Stomach (tissue), 9 donors: ENCODE data around the gene SH3TC1. TPM values are rescaled to one million over a fixed set of nuclear protein-coding genes. Genes with fewer than 3 reads are reported as not detected.

Experiments used
- DNase-seq, 2 donors: peaks; one replicate each; pipeline versions ENCODE4 v3.0.0 to v3.0.0-alpha.2; 2013 to 2019
- H3K27ac ChIP-seq, 5 donors: fragments of 200-600 bp in 4 of 5; sonication (generic) in 4 of 5; one replicate each; pipeline ENCODE4 v1.5.1; 2013 to 2019; ENCODE audit warnings: mild to moderate bottlenecking in 1 of 5, moderate library complexity in 1 of 5
- H3K27me3 ChIP-seq, 3 donors: fragments of 200-600 bp; sonication (generic); one replicate each; pipeline ENCODE4 v1.5.1; 2017 to 2019; ENCODE audit warnings: mixed run types in 1 of 3
- H3K36me3 ChIP-seq, 4 donors: fragments of 200-600 bp; sonication (generic); 1 replicate in 3 of 4; 2 replicates in 1 of 4; pipeline ENCODE4 v1.5.1; 2016 to 2019
- H3K4me1 ChIP-seq, 4 donors: fragments of 200-600 bp; sonication (generic); one replicate each; pipeline ENCODE4 v1.5.1; 2016 to 2019
- H3K4me3 ChIP-seq, 4 donors: fragments of 200-600 bp; sonication (generic) in 3 of 4; one replicate each; pipeline ENCODE4 v1.5.1; 2016 to 2019; ENCODE audit warnings: mild to moderate bottlenecking in 1 of 4
- H3K9me3 ChIP-seq, 4 donors: fragments of 200-600 bp; sonication (generic); one replicate each; pipeline ENCODE4 v1.5.1; 2016 to 2019
- CTCF ChIP-seq, 7 experiments: fragments of 450-650 bp in 4 of 7; fragments of 200-600 bp in 3 of 7; sonication (generic) in 3 of 7; IDR thresholded peaks; one replicate each; pipeline ENCODE4 v1.5.1; 2016 to 2019; ENCODE audit warnings: antibody characterized with exemption in 7 of 7, control low read depth in 2 of 7, mild to moderate bottlenecking in 1 of 7
- EP300 ChIP-seq: sonication (generic); formaldehyde crosslinking; IDR thresholded peaks from one replicate; pipeline ENCODE4 v1.6.1; 2017; ENCODE audit warnings: antibody characterized with exemption
- POLR2A ChIP-seq, 4 donors: fragments of 450-650 bp; IDR thresholded peaks; one replicate each; pipeline ENCODE4 v1.6.1; 2016; ENCODE audit warnings: antibody characterized with exemption in 4 of 4, control low read depth in 2 of 4, mild to moderate bottlenecking in 1 of 4, moderate library complexity in 1 of 4
- POLR2AphosphoS5 ChIP-seq, 3 donors: sonication (generic); formaldehyde crosslinking; IDR thresholded peaks; one replicate each; pipeline ENCODE4 v1.6.1; 2016; ENCODE audit warnings: antibody characterized with exemption in 3 of 3
- WGBS, 5 donors: extraction: QIAGEN DNeasy Blood & Tissue Kit in 3 of 5; methylation state at CpG; one replicate each; pipeline versions ENCODE4 v1.1.5 to v1.1.7; 2013 to 2018; 5-methylcytosine and 5-hydroxymethylcytosine counted together
- intact Hi-C: fragments of 100-400 bp; cut with DNase I; formaldehyde crosslinking; loops from one replicate; pipeline ENCODE4 v1.15.1; 2023; ENCODE audit warnings: low total_unique reads
- polyA plus RNA-seq, 3 donors: library from polyadenylated mRNA; stranded (reverse); fragments of 200-250 nt; gene quantifications; one replicate each; pipeline ENCODE4 v1.2.3, GENCODE V29; 2013
- total RNA-seq, 5 donors: library from RNA; depleted of rRNA; stranded (reverse); fragments of >200 nt; gene quantifications; one replicate each; pipeline versions ENCODE4 v1.1.0 to v1.2.3, GENCODE V29; 2014 to 2016
- donor health status: healthy with polysubstance abuse.
- donor health status: Bipolar disorder and iron deficiency.
- donor health status: healthy.

The SH3TC1 gene
- total and polyA plus RNA-seq, 8 donors, result 12.0 to 96.2 (median 27.9) TPM

GRCh38 chr4:8238515-8239053 lies 39.5 kb downstream of the SH3TC1 start:
- WGBS, 5 donors, result 53 to 63% (median 57%) methylated on average over 6 to 17 of the region's 17 CpGs
- TF ChIP-seq CTCF (IDR thresholded peaks at IDR 0.05) (peak in 2 of 7 experiments; percentile 10 to 40), POLR2AphosphoS5 (IDR thresholded peaks at IDR 0.05) (no peak)
- Histone ChIP-seq H3K27ac (peak overlapping the region in 1 of 5 donors; percentile 60), H3K9me3 (no peaks in the 10 kb centered on the region), H3K4me1 (peaks cover 5 to 28% (median 14%) of the 10 kb centered on the region in 4 donors), H3K36me3 (peaks cover 25 to 83% (median 75%) of the 10 kb centered on the region in 4 donors), H3K4me3 (no peak overlapping the region), H3K27me3 (no peaks in the 10 kb centered on the region)
- intact Hi-C loops, result no loop called here
- peak in 1 of 2 donors; percentile 66 for DNase-seq

- WGBS, 5 donors, result 95 to 100% (median 97%) methylated on average over 9 to 13 of the region's 13 CpGs
- intact Hi-C loops, result no loop called here
- no peaks in the 10 kb centered on the region for H3K27me3 ChIP-seq
- H3K36me3 ChIP-seq, result peaks cover 24 to 77% (median 69%) of the 10 kb centered on the region in 4 donors
- DNase-seq, result no peak
- peaks cover 5 to 28% (median 14%) of the 10 kb centered on the region in 4 donors for H3K4me1 ChIP-seq
- no peak overlapping the region for H3K4me3 ChIP-seq
- H3K9me3 ChIP-seq, result no peaks in the 10 kb centered on the region
- H3K27ac ChIP-seq, result no peak overlapping the region
- TF ChIP-seq POLR2A (IDR thresholded peaks at IDR 0.05) (no peak), CTCF (IDR thresholded peaks at IDR 0.05) (no peak), EP300 (no peak), POLR2AphosphoS5 (IDR thresholded peaks at IDR 0.05) (no peak)
Observed at GRCh38 chr4:8239226-8239625, 40.1 kb downstream of the SH3TC1 start.

GRCh38 chr4:8239661-8240060 lies 40.6 kb downstream of the SH3TC1 start:
- intact Hi-C loops, result loop anchor here (5.0 kb wide), 1 partner anchor 168 kb away; no protein-coding TSS in a partner anchor
- Histone ChIP-seq H3K27me3 (no peaks in the 10 kb centered on the region), H3K27ac (no peak overlapping the region), H3K4me3 (no peak overlapping the region), H3K4me1 (peaks cover 5 to 28% (median 14%) of the 10 kb centered on the region in 4 donors), H3K36me3 (peaks cover 20 to 72% (median 64%) of the 10 kb centered on the region in 4 donors), H3K9me3 (no peaks in the 10 kb centered on the region)
- WGBS, 5 donors, result 82 to 100% (median 94%) methylated on average over 2 to 9 of the region's 9 CpGs
- TF ChIP-seq POLR2A (IDR thresholded peaks at IDR 0.05) (no peak), POLR2AphosphoS5 (IDR thresholded peaks at IDR 0.05) (no peak), CTCF (IDR thresholded peaks at IDR 0.05) (no peak), EP300 (no peak)
- no peak for DNase-seq

- Histone ChIP-seq H3K4me3 (no peak overlapping the region), H3K27me3 (no peaks in the 10 kb centered on the region), H3K27ac (no peak overlapping the region), H3K9me3 (no peaks in the 10 kb centered on the region), H3K4me1 (peaks cover 5 to 28% (median 14%) of the 10 kb centered on the region in 4 donors), H3K36me3 (peaks cover 15 to 65% (median 59%) of the 10 kb centered on the region in 4 donors)
- WGBS, 5 donors, result 74 to 81% (median 77%) methylated on average over 21 to 26 of the region's 26 CpGs
- TF ChIP-seq POLR2AphosphoS5 (IDR thresholded peaks at IDR 0.05), result no peak
- no peak for TF ChIP-seq CTCF (IDR thresholded peaks at IDR 0.05)
- TF ChIP-seq POLR2A (IDR thresholded peaks at IDR 0.05), result no peak
- TF ChIP-seq EP300, result no peak
- intact Hi-C loops, result loop anchor here (5.0 kb wide), 1 partner anchor 167 kb away; no protein-coding TSS in a partner anchor
- DNase-seq, result no peak
Observed at GRCh38 chr4:8240211-8241041, 41.3 kb downstream of the SH3TC1 start.
